Measurements from ENCODE around the gene HES1.

GRCh38 chr3:194114123-194114522, 21.8 kb upstream of the HES1 start:
- TF ChIP-seq POLR2A (IDR thresholded peaks at IDR 0.05; ENCODE audit: low read length): no peak
- TF ChIP-seq GATA1 (IDR thresholded peaks at IDR 0.05; ENCODE audit: low read depth, low read length): no peak

Measured in erythroblast (primary cell).